Kidney tubule cell (primary cell): Measurements from ENCODE around the gene SERPINB2.

Source experiments
- DNase-seq: peaks from one replicate; pipeline ENCODE4 v3.0.0-alpha.2; 2018; ENCODE audit warnings: low spot score

SERPINB2 gene, protein sequence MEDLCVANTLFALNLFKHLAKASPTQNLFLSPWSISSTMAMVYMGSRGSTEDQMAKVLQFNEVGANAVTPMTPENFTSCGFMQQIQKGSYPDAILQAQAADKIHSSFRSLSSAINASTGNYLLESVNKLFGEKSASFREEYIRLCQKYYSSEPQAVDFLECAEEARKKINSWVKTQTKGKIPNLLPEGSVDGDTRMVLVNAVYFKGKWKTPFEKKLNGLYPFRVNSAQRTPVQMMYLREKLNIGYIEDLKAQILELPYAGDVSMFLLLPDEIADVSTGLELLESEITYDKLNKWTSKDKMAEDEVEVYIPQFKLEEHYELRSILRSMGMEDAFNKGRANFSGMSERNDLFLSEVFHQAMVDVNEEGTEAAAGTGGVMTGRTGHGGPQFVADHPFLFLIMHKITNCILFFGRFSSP

GRCh38 chr18:63887424-63887823 is at the start of gene SERPINB2:
SERPINB2 (plus strand) TSS chr18:63887705; CDS start chr18:63891445, 3,740 bp downstream.
- peak; percentile 12 for DNase-seq

- peak; percentile 69 for DNase-seq
Observed at GRCh38 chr18:63843008-63843407, 44.5 kb upstream of the SERPINB2 start.

DNA sequence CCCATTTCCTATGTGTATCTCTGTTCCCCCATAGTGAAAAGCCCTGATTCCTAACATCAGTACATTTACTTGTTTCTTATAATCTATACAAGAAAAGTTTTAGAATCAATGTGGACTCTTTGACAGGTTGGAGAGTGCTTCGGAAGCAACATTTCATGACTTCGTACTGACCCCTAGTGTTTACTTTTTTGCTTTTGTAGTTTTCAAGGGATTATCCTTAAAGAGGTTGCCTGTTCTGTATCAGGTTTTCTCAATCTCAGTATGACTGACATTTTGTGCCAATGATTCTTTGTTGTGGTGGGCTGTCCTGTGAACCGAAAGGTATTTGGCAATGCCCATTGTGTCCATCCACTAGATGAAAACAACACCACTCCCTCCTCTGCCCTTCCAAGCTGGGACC is 43.3 kb upstream of the SERPINB2 start:
- DNase-seq = peak; percentile 55

DNA sequence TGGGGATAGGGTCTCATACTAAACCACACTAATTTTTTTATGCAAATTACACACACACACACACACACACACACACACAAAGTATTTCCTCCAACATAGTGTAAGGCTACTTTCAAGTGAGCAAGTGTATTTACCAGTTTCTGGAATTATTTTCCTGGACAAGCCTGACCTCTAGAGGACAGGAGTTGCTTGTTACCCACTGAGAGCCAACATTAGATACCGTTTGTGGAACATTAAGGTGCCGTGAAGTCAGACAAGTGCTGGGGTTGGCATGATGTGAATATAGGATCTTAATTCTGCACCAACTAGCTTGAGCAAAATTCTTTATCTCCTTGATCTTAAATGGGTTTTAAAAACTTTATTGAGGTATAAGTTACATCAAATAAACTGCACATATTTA is 39.3 kb upstream of the SERPINB2 start:
- DNase-seq = peak; percentile 72

- peak; percentile 35 for DNase-seq
Observed at GRCh38 chr18:63850020-63850419, 37.5 kb upstream of the SERPINB2 start.

DNA sequence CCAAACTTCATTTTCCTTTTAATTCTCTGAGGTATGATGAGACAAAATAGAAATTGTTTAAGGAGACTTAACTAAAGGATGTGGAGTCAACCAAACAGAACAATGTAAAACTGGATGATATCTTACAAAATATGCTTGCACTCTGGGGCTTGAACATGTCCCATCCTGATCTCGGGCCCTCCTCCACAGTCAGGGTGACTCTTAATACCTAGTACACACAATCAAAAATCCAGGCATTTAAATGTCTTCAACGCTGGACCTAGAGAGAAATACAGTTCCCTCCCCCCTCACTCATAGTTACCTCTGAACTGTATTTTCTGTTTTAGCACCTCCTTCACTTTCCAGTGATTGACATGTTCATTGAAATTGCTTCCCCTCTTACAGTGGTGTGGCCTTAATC is 36.9 kb upstream of the SERPINB2 start:
- DNase-seq = no peak

GRCh38 chr18:63858456-63858855 is 29.0 kb upstream of the SERPINB2 start:
- no peak for DNase-seq

DNA sequence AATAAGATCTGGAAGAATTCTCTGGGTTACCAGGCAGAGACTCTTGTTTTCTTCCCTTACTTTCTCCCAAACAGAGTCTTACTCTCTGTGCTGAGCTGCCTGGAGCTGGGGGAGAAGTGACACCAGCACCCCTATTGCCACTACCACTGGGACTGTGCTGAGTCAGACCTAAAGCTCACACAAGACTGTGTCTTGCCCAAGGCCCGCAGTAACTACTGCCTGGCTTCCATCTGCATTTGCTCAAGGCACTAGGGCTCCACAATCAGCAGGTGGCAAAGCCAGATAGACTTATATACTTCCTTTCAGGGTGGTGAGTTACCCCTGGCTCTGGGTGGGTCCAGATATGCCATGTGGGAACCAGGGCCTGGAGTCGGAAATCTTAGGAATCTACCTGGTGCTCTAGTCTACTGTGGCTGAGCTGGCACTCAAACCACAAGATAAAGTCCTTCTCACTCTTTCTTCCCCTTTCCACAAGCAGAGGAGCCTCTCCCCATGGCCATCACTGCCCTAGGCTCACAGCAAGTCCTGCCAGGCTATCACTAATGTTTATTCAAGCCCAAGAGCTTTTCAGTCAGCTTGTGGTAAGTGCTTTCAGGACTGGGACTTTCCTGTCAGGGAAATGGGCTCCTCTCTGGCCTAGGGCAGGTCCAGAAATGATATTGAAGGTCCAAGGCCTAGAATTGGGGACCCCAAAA is 27.6 kb upstream of the SERPINB2 start:
- no peak for DNase-seq

DNA sequence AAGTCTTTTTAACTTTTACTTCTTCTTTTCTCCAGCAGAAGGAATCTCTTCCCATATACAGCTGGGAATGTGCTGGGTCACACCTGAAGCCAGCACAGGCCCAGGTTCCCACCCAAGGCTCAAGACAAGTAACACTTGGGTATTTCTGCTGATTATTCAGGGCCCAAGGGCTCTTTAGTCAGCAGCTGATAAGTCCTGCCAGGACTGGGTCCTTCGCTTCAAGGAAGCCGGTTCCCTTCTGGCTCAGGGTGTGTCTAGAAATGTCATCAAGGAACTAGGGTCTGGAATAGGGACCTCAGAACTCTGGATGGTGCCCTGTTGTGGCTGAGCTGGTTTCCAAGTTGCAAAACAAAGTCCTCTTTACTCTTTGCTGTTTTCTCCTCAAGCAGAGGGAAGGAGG is 27.0 kb upstream of the SERPINB2 start:
- DNase-seq = no peak

DNA sequence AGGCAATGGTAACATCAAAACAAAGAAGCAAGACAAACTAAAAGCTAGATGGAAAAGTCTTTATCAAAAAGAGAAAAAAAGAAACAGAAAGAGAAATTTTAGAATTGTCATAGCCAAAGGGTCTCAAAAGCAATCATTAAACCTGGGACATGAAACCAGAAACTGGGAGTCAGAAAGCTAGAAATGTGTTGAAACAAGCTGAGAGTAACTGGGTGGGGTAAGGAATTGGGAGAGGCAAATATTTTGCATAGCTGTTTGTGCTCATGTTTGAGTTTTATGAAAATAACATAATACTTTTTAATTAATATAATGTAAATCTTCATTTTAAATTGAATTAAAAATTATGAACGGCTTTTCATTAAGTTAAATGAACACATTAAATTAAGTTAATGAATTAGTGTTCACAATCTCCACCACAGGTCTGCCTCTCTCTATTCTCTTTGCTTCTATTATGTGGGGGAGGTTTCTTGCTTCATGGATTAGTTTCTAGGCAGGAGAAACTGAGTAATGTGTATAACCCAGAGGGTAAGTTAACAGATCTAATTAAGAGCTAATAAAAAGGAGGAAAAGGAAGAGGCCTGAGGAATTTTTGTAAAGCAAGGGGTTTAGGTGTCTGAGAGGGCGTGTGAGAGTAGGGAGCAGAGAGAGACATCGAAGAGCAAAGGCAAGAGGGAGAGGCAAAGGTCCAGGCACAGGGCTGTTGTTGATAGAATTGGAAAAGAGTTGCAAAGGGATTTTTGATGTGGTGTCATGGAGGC is 20.0 kb upstream of the SERPINB2 start:
- DNase-seq = no peak

DNA sequence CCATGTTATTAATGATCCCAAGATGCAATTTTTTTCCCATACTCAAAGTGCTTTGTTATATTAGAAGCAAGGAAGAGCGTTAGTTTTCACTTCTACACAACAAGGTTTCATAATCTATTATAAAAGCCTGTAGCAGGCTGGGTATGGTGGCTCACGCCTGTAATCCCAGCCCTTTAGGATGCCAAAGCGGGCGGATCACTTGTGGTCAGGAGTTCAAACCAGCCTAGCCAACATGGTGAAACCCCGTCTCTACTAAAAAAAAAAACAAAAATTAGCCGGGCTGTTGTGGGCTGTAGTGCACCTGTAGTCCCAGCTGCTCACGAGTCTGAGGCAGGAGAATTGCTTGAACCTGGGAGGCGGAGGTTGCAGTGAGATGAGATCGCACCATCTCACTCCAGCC is 19.0 kb upstream of the SERPINB2 start:
- DNase-seq = no peak

DNA sequence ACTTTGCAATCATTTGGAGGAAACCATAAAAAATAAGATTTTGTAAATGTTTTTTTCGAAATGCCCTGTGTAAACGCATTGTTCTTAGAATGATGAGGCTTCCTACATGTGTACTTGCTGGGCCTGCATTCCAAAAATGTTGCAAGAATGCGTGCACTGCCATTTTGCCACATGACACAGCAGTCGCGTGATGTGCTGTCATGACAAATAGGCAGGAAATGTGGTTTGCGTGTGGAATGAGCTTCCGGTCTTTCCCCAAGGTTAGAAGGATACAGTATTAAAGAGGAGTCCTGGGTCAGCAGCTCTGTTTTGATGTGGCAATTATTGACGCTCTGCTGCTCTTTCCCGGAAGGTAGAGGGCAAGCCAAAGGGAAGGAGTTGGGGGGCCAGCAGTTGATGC is 18.1 kb upstream of the SERPINB2 start:
- peak; percentile 65 for DNase-seq

DNA sequence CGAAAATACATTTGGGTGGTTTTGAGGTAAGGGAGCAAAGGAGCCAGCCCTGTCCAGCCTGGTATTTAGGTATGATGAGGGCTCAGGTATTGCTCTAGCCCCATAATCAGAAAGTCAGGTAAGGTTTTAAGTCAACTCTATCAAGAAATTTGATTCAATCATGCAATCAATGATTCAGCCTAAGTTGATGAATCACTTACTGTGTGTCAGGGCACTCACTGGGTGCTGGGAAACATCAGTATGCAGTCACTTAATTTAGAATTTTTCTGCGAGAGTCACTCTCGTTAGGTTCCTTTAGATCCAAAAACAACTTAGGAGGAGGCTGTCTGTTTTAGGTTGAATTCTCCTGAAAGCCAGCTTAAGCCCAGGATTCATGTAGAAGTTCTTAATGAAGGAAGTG is 17.7 kb upstream of the SERPINB2 start:
- DNase-seq = peak; percentile 49

- no peak for DNase-seq
Observed at GRCh38 chr18:63871836-63872235, 15.7 kb upstream of the SERPINB2 start.

DNA sequence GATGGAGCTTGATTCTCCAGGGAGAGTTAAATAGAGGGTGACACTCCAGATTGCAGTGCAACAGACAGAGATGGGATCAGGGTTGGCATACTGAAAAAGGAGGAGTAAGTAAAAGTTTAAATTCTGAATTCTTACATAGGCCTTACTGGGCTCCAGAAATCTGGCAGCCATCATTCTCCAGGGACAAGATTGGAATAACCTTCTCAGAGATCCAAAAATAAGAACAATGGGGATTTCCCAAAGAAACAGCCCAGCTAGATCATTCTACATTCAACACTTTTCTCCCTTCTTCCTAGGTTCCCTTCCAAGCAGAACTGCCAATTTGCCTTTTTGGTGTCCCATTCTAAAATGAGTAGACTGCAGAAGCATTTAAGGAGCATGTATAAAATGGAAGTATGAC is 14.9 kb upstream of the SERPINB2 start:
- DNase-seq = no peak

GRCh38 chr18:63878343-63878742 is 9.2 kb upstream of the SERPINB2 start:
- no peak for DNase-seq

- no peak for DNase-seq
Observed at GRCh38 chr18:63878925-63879324, 8.6 kb upstream of the SERPINB2 start.

DNA sequence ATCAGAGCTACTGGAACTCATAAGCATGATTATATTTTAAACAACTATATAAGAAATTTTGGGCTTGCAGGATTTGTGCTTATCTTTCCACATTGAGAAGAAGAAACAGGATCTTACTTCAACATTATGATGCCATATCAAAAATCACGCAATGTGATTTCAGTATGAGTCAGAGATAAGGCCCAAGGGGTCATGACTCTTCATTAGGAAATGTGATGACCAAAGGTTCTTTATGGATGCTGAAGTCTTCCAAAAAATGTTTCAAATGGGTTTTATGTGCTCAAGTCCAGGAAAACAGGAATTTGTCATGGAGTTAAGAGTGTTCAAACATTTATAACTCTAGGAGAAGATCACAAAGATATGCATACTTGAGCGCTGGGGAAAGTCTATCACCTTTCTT is 7.8 kb upstream of the SERPINB2 start:
- no peak for DNase-seq

GRCh38 chr18:63881851-63882250 is 5.7 kb upstream of the SERPINB2 start:
- DNase-seq = no peak

DNA sequence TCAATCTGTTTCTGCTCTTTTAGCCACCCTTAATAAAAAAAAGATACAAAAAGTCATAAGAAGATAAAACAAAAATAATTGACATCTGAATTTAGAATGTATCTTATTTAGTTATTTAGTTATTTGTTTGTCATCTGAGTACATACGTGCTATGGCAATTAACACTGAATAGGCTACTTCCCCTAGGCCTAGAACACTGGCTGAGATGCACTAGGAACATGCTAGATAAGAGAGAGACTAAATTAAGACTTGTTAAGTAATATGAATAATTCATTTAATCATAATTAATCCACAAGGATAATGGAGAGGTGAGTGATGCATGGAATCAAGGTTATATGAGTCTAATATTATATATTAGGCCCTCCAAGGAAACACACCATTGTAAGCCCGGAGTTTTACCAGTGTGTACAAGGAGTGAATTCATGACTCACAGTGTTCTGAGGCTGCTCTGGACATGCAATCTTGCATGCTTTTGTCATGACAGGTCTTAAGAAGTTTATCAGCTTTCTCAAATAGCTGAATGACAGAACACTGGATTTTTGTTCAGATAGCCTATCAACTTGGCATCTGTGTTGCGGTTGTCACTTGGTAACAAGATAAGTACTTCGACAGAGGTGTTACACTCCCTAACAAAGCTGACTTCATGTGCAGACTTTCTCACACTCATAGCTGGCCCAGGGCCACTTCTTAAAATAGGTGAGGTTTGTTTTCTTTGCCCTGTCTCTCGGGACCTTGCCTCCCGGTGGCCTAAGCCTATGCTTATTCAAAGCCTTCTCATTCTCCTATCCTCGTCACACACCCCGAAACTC is 5.0 kb upstream of the SERPINB2 start:
- DNase-seq = peak; percentile 92

- DNase-seq = no peak
Observed at GRCh38 chr18:63883617-63884016, 3.9 kb upstream of the SERPINB2 start.
